ENCODE results near the gene EIF2D. TPM values are rescaled to one million over a fixed set of nuclear protein-coding genes. Genes with fewer than 3 reads are reported as not detected.

The EIF2D gene
- total RNA-seq, 2 donors from 2014 or later, result 25.9 to 55.4 TPM

DNA sequence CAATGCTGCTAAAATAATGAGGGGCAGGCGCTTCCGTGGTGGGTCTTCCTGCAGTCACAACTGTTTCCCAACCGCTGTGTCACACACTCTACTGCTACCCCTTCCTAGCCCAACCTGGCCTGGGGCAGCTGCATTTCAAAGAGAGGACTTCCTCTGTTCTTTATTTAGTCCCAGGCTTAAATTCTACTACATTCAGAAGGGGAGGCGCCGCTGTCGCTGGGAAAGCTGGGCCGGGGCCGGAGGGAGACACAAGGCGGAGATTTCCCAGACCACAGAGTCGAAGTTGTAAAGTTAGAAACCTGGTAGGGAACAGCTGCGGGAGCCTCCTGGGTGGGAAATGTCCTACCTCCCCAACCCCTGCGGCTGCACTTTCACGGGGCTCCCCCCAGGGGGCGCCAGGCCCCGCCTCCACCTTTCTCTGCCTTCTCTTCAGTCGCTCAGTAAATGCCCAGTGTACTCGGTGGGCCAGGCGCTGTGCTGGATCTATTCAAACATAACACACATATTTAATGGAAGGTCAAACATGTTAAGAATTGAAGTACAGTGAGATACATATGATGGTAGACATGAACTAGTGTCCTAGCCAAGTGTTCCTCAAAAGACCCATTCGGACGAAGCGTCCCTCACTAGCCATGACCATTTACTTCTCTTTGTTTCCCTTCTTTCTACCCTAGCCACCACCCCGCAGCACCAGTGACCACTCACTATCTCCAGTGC lies 46.2 kb upstream of the EIF2D start:
- peak in 2 of 4 donors; percentile 22 to 28 for DNase-seq
- H3K27ac ChIP-seq, result peak overlapping the region in 3 of 4 donors; percentile 79 to 88 (median 80)
- ATAC-seq, result no peak
- H3K9me3 ChIP-seq, result no peaks in the 10 kb centered on the region
- no peak overlapping the region for H3K4me3 ChIP-seq
- intact Hi-C loops (cut with DNase I), result no loop called here
- H3K27me3 ChIP-seq, result no peaks in the 10 kb centered on the region
- whole genome bisulfite sequencing, 2 donors, result 68 to 75% methylated on average over 22 of the region's 22 CpGs
- TF ChIP-seq, protein P1, sequence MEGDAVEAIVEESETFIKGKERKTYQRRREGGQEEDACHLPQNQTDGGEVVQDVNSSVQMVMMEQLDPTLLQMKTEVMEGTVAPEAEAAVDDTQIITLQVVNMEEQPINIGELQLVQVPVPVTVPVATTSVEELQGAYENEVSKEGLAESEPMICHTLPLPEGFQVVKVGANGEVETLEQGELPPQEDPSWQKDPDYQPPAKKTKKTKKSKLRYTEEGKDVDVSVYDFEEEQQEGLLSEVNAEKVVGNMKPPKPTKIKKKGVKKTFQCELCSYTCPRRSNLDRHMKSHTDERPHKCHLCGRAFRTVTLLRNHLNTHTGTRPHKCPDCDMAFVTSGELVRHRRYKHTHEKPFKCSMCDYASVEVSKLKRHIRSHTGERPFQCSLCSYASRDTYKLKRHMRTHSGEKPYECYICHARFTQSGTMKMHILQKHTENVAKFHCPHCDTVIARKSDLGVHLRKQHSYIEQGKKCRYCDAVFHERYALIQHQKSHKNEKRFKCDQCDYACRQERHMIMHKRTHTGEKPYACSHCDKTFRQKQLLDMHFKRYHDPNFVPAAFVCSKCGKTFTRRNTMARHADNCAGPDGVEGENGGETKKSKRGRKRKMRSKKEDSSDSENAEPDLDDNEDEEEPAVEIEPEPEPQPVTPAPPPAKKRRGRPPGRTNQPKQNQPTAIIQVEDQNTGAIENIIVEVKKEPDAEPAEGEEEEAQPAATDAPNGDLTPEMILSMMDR (IDR thresholded peaks at IDR 0.05), result peak in 6 of 7 experiments; percentile 15 to 34 (median 23)
- no peak for TF ChIP-seq POLR2A (IDR thresholded peaks at IDR 0.05)
- H3K4me1 ChIP-seq, result peaks cover 46% of the 10 kb centered on the region
- no peaks in the 10 kb centered on the region for H3K36me3 ChIP-seq (replicated peaks in 1 of 2; ENCODE audit: insufficient read depth in 1 of 2, low read depth in 2 of 2)

GRCh38 chr1:206657751-206658150 lies 45.5 kb upstream of the EIF2D start:
- no peak for TF ChIP-seq POLR2A (IDR thresholded peaks at IDR 0.05)
- TF ChIP-seq, protein P1 (IDR thresholded peaks at IDR 0.05), result no peak
- intact Hi-C loops (cut with DNase I), result no loop called here
- H3K36me3 ChIP-seq (replicated peaks in 1 of 2; ENCODE audit: insufficient read depth in 1 of 2, low read depth in 2 of 2), result no peaks in the 10 kb centered on the region
- ATAC-seq, result no peak
- H3K27me3 ChIP-seq, result no peaks in the 10 kb centered on the region
- 61 to 88% methylated on average over 6 of the region's 6 CpGs for WGBS, 2 donors
- no peaks in the 10 kb centered on the region for H3K9me3 ChIP-seq
- peaks cover 53% of the 10 kb centered on the region for H3K4me1 ChIP-seq
- no peak for DNase-seq
- H3K4me3 ChIP-seq, result no peak overlapping the region
- peak overlapping the region in 2 of 4 donors; percentile 80 to 88 for H3K27ac ChIP-seq

DNA sequence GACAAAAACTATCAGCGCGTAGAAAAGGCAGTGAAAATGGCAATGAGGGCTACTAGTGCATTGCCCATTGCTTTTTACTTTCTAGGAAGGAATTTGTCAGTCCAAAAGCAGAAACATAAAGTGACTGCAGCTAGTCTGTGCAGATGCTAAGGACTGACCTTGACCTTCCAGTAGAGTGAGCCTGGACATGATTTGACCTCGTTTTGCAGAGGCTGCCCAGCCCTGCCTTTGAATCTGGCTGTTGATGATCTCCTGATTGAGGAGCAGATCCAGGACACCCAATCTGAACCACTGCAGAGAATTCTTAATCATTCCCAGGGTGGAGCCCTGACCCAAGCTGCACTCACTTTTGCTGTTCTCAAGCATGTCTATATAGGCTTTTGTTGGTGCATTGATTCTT lies 44.7 kb upstream of the EIF2D start:
- no peaks in the 10 kb centered on the region for H3K27me3 ChIP-seq
- whole genome bisulfite sequencing, 2 donors, result 71 to 83% methylated on average over 3 of the region's 3 CpGs
- intact Hi-C loops (cut with DNase I), result no loop called here
- no peak for DNase-seq
- H3K4me1 ChIP-seq, result peaks cover 60% of the 10 kb centered on the region
- no peak overlapping the region for H3K4me3 ChIP-seq
- TF ChIP-seq, protein P1 (IDR thresholded peaks at IDR 0.05), result no peak
- TF ChIP-seq POLR2A (IDR thresholded peaks at IDR 0.05), result no peak
- no peak overlapping the region for H3K27ac ChIP-seq
- no peak for ATAC-seq
- no peaks in the 10 kb centered on the region for H3K36me3 ChIP-seq (replicated peaks in 1 of 2; ENCODE audit: insufficient read depth in 1 of 2, low read depth in 2 of 2)
- H3K9me3 ChIP-seq, result no peaks in the 10 kb centered on the region

- H3K4me3 ChIP-seq, result no peak overlapping the region
- peak overlapping the region in 3 of 4 donors; percentile 57 to 76 (median 64) for H3K27ac ChIP-seq
- ATAC-seq, result peak; percentile 39
- no peaks in the 10 kb centered on the region for H3K36me3 ChIP-seq (replicated peaks in 1 of 2; ENCODE audit: insufficient read depth in 1 of 2, low read depth in 2 of 2)
- peaks cover 70% of the 10 kb centered on the region for H3K4me1 ChIP-seq
- intact Hi-C loops (cut with DNase I), result no loop called here
- DNase-seq, result peak; percentile 52 to 79 (median 70)
- H3K9me3 ChIP-seq, result no peaks in the 10 kb centered on the region
- TF ChIP-seq, protein P1 (IDR thresholded peaks at IDR 0.05), result no peak
- no peaks in the 10 kb centered on the region for H3K27me3 ChIP-seq
- WGBS, 2 donors, result 39 to 49% methylated on average over 4 of the region's 4 CpGs
Observed at GRCh38 chr1:206655471-206655882, 43.2 kb upstream of the EIF2D start.

DNA sequence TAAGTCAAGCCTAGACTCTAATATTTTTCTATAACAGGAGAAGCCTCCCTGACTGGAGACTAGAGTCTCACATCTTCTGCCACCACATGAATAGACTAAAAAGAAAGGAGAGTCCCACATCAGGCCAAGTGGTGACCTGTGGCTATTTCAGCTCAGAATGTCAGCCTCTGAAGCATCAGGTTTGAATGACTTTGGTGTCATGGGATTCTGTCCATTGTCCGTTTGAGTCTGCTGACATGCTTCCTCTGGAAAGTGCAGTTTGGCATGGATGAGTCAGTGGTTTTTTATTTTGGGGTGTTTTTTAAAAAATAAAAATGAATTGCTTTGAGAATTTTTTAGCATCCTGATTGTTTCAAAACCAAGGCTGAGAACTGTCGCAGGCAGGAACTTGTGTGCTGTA lies 42.6 kb upstream of the EIF2D start:
- Histone ChIP-seq H3K9me3 (no peaks in the 10 kb centered on the region), H3K4me3 (no peak overlapping the region), H3K27ac (peak overlapping the region in 3 of 4 donors; percentile 57 to 76 (median 64)), H3K27me3 (no peaks in the 10 kb centered on the region), H3K36me3 (replicated peaks in 1 of 2; ENCODE audit: insufficient read depth in 1 of 2, low read depth in 2 of 2) (no peaks in the 10 kb centered on the region), H3K4me1 (peaks cover 65% of the 10 kb centered on the region)
- TF ChIP-seq POLR2A (IDR thresholded peaks at IDR 0.05), result no peak
- TF ChIP-seq, protein P1 (IDR thresholded peaks at IDR 0.05), result no peak
- WGBS, 2 donors, result 70% methylated on average over 2 of the region's 2 CpGs
- intact Hi-C loops (cut with DNase I), result no loop called here
- no peak for ATAC-seq
- DNase-seq, result no peak

Measured in body of pancreas (tissue), 4 donors.